Upper lobe of right lung (tissue), 1 donor: ENCODE data around the gene ICAM3. TPM values are rescaled to one million over a fixed set of nuclear protein-coding genes. Genes with fewer than 3 reads are reported as not detected.
A peak's percentile ranks its signal among the peaks of the same experiment; 100 is the strongest.

ENCODE experiments used
- ATAC-seq: fragments of 200-7000 bp; cut with Tn5 transposase; one replicate; pipeline ENCODE4 v1.9.1; 2020; ENCODE audit warnings: mild to moderate bottlenecking, moderate library complexity
- DNase-seq: peaks from one replicate; pipeline ENCODE4 v3.0.0-alpha.2; 2020
- H3K27ac ChIP-seq: fragments of 200-600 bp; one replicate; pipeline ENCODE4 v1.8.0; 2022
- H3K27me3 ChIP-seq: fragments of 200-600 bp; one replicate; pipeline ENCODE4 v1.8.0; 2022; ENCODE audit warnings: mild to moderate bottlenecking
- H3K36me3 ChIP-seq: fragments of 200-600 bp; one replicate; pipeline ENCODE4 v1.8.0; 2022
- H3K4me1 ChIP-seq: fragments of 200-600 bp; one replicate; pipeline ENCODE4 v1.8.0; 2022
- H3K4me3 ChIP-seq: fragments of 200-600 bp; one replicate; pipeline ENCODE4 v1.8.0; 2022; ENCODE audit warnings: mild to moderate bottlenecking
- H3K9me3 ChIP-seq: fragments of 200-600 bp; one replicate; pipeline ENCODE4 v1.8.0; 2022
- intact Hi-C: fragments of 100-400 bp; cut with DNase I; formaldehyde crosslinking; loops from one replicate; pipeline ENCODE4 v1.11.0; 2022
- total RNA-seq: library from RNA; stranded (reverse); fragmentation: NEBNext Ultra II Directional; extraction: Animal tissue kit (Norgen Biotek cat#: 25700); gene quantifications from one replicate; pipeline ENCODE4 v1.2.1, GENCODE V29; 2021
- TF ChIP-seq, protein P1 (sequence below): fragments of 200-600 bp; IDR thresholded peaks from one replicate; pipeline ENCODE4 v1.8.0; 2022; ENCODE audit warnings: antibody characterized with exemption
- donor health status: DM: no; HTN: yes; CAD: no; lungs with severe emphysema.

ICAM3 gene
- total RNA-seq, 1 donor from 2014 or later, result 23.8 TPM

DNA sequence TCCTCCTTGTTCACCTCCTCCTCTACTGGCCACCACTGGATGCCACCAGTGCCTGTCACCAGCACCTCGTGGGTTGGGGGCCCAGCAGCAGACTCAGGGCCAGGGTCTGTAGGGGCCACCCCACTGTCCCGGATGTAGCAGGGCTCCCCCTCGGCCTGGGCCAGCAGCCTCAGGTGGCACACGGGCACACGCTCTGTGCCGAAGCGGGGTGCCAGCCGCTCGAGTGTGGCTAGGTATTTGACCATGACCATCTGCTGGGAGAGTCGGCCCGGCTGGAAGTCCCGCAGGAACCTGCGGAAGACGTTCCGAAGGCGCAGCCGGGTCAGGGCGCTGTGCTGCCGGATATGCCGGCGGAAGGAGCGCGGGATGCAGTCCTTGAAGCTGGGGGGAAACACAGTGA lies 26.1 kb upstream of the ICAM3 start:
- Histone ChIP-seq H3K27ac (no peak overlapping the region), H3K27me3 (no peaks in the 10 kb centered on the region), H3K4me1 (no peaks in the 10 kb centered on the region), H3K4me3 (no peak overlapping the region), H3K36me3 (peaks cover 84% of the 10 kb centered on the region), H3K9me3 (no peaks in the 10 kb centered on the region)
- intact Hi-C loops, result no loop called here
- DNase-seq (no peak), ATAC-seq (no peak)
- TF ChIP-seq, protein P1, sequence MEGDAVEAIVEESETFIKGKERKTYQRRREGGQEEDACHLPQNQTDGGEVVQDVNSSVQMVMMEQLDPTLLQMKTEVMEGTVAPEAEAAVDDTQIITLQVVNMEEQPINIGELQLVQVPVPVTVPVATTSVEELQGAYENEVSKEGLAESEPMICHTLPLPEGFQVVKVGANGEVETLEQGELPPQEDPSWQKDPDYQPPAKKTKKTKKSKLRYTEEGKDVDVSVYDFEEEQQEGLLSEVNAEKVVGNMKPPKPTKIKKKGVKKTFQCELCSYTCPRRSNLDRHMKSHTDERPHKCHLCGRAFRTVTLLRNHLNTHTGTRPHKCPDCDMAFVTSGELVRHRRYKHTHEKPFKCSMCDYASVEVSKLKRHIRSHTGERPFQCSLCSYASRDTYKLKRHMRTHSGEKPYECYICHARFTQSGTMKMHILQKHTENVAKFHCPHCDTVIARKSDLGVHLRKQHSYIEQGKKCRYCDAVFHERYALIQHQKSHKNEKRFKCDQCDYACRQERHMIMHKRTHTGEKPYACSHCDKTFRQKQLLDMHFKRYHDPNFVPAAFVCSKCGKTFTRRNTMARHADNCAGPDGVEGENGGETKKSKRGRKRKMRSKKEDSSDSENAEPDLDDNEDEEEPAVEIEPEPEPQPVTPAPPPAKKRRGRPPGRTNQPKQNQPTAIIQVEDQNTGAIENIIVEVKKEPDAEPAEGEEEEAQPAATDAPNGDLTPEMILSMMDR, result no peak

DNA sequence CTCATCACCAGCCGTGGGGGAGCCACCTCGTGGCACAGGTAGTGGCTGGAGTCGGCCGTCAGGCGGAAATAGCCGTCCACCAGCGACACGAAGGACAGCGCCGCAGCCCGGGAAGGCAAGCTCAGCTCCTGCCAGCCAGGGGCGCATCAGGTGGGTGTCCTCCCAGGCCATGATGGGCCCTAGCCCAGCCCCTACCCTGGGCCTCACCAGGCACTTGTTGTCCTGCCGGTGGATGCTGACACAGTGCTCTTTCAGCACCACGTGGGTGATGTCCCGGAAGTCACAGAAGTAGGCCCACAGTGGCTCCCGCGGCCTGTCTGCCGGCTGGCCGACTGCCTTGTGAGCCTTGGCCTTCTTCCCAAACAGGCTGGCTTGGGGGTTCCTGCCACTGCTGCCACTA lies 25.2 kb upstream of the ICAM3 start:
- no peak for ATAC-seq
- no peaks in the 10 kb centered on the region for H3K4me1 ChIP-seq
- TF ChIP-seq, protein P1, result no peak
- H3K27ac ChIP-seq, result no peak overlapping the region
- H3K9me3 ChIP-seq, result no peaks in the 10 kb centered on the region
- H3K4me3 ChIP-seq, result no peak overlapping the region
- intact Hi-C loops, result no loop called here
- peaks cover 77% of the 10 kb centered on the region for H3K36me3 ChIP-seq
- no peaks in the 10 kb centered on the region for H3K27me3 ChIP-seq
- no peak for DNase-seq

DNA sequence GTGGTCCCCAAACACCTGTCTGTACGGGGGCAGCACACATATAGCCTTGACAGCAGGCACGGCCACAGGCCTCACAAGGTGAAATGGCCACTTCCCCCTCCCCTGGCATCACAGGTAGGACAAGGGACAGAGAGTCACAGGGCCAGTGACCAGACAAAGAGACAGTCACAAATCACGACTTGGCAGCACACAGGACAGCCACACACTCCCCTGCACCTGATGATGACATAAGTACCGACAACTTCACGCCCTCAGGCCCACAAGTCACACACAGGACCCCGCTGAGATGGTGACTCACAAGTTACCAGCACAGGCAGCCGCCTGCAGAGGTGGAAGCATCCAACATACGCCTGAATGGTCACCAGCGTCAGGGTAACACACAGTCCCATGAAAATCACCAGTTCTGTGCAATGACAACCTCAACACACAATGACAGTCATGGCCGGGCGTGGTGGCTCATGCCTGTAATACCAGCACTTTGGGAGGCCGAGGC lies 24.4 kb upstream of the ICAM3 start:
- Histone ChIP-seq H3K4me1 (no peaks in the 10 kb centered on the region), H3K4me3 (no peak overlapping the region), H3K36me3 (peaks cover 79% of the 10 kb centered on the region), H3K27me3 (no peaks in the 10 kb centered on the region), H3K27ac (no peak overlapping the region), H3K9me3 (no peaks in the 10 kb centered on the region)
- TF ChIP-seq, protein P1, result no peak
- ATAC-seq, result no peak
- intact Hi-C loops, result no loop called here
- no peak for DNase-seq

DNA sequence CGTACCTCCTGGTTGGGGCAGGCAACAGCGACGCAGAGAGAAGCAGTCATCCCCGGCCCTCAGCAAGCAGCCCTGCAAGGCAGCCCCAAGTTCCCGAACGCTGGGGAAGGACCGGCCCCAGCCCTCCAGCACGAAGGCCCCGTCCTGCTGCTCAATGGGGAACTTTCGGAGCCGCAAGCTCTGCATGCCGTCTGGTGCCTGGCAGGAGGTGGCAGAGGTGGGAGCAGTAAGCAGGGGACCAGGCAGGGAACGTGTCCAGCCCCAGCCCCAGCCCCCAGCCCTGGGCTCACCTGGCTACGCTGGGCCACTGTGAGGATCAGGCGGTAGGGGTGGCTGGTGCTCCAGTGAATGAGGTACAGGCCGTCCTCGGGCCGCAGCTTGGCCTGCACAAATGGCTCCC lies 22.8 kb upstream of the ICAM3 start:
- H3K27ac ChIP-seq, result no peak overlapping the region
- H3K4me3 ChIP-seq, result no peak overlapping the region
- ATAC-seq (peak; percentile 4), DNase-seq (no peak)
- H3K4me1 ChIP-seq, result no peaks in the 10 kb centered on the region
- peaks cover 78% of the 10 kb centered on the region for H3K36me3 ChIP-seq
- H3K27me3 ChIP-seq, result no peaks in the 10 kb centered on the region
- intact Hi-C loops, result no loop called here
- TF ChIP-seq, protein P1, result no peak
- no peaks in the 10 kb centered on the region for H3K9me3 ChIP-seq

DNA sequence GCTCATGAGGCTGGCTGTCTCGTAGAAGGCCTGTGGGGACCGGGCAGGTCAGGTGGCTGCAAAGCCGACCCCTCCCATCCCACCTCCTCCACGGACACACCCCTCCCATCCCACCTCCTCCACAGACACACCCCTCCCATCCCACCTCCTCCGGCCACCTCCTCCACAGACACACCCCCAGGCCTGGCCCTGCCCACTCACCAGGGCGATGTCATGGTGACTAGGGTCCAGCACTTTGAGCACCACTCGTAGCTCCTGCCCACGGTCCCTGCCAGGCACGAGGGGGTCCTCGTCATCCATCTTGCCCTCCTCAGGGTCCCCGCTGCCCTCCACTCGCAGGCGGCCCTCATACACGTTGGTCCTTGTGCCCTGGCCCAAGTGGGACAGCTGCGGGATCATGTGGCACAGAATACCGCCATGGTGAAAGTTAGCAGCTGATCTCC lies 22.2 kb upstream of the ICAM3 start:
- Histone ChIP-seq H3K36me3 (peaks cover 74% of the 10 kb centered on the region), H3K27ac (no peak overlapping the region), H3K9me3 (no peaks in the 10 kb centered on the region), H3K27me3 (no peaks in the 10 kb centered on the region), H3K4me3 (no peak overlapping the region), H3K4me1 (no peaks in the 10 kb centered on the region)
- no peak for DNase-seq
- ATAC-seq, result peak; percentile 4
- TF ChIP-seq, protein P1, result no peak
- intact Hi-C loops, result no loop called here

DNA sequence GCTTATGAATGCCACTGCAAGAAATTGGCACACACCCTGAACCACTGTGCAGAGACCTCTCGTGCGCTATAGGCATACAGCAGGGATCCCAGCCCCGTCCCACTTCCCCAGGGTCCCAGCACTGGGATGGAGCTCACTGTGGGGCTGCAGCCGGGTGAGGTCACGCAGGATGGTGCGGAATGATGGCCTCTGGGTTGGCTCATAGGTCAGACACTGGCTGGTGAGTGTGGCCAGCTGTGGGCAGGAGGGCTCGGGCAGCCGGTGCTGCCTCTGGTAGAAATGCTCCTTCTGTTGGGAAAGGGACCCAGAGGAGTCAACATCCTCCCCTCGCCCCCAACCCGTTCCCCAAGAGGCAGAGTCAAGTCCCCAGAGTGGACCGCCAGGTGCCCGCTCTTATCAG lies 17.0 kb upstream of the ICAM3 start:
- ATAC-seq, result no peak
- peaks cover 66% of the 10 kb centered on the region for H3K36me3 ChIP-seq
- no peak for DNase-seq

More for the DNA sequence above, 17.0 kb upstream of the ICAM3 start:
- H3K9me3 ChIP-seq, result no peaks in the 10 kb centered on the region
- intact Hi-C loops, result no loop called here
- H3K27me3 ChIP-seq, result no peaks in the 10 kb centered on the region
- H3K4me1 ChIP-seq, result no peaks in the 10 kb centered on the region
- no peak overlapping the region for H3K27ac ChIP-seq
- TF ChIP-seq, protein P1, result no peak
- H3K4me3 ChIP-seq, result no peak overlapping the region
